Measurements from ENCODE around the gene ATXN1.

Gene ATXN1

GRCh38 chr6:16327777-16328325 lies 433.4 kb downstream of the ATXN1 start:
- Histone ChIP-seq H3K27me3 (replicated peaks) (no peaks in the 10 kb centered on the region), H3K36me3 (replicated peaks) (peaks cover 15% of the 10 kb centered on the region), H3K4me3 (ENCODE audit: low read depth, low read length) (no peak overlapping the region), H3K27ac (no peak overlapping the region)
- in situ Hi-C loops (cut with HindIII; ENCODE audit: low pct_ligation_motif_present, low sequenced_read_pairs) = no loop called here
- DNase-seq = no peak
- no peak for TF ChIP-seq CTCF (IDR thresholded peaks at IDR 0.05; ENCODE audit: low read depth, low read length, missing control alignments)

- no peaks in the 10 kb centered on the region for H3K27me3 ChIP-seq (replicated peaks)
- TF ChIP-seq CTCF (IDR thresholded peaks at IDR 0.05; ENCODE audit: low read depth, low read length, missing control alignments) = no peak
- H3K36me3 ChIP-seq (replicated peaks) = peaks cover 15% of the 10 kb centered on the region
- in situ Hi-C loops (cut with HindIII; ENCODE audit: low pct_ligation_motif_present, low sequenced_read_pairs) = no loop called here
- DNase-seq = no peak
- H3K27ac ChIP-seq = no peak overlapping the region
- H3K4me3 ChIP-seq (ENCODE audit: low read depth, low read length) = no peak overlapping the region
Measured at GRCh38 chr6:16326971-16327776, 434.1 kb downstream of the ATXN1 start.

- in situ Hi-C loops (cut with HindIII; ENCODE audit: low pct_ligation_motif_present, low sequenced_read_pairs) = no loop called here
- no peak for DNase-seq
- TF ChIP-seq CTCF (IDR thresholded peaks at IDR 0.05; ENCODE audit: low read depth, low read length, missing control alignments) = no peak
- Histone ChIP-seq H3K36me3 (replicated peaks) (peaks cover 15% of the 10 kb centered on the region), H3K4me3 (ENCODE audit: low read depth, low read length) (no peak overlapping the region), H3K27me3 (replicated peaks) (no peaks in the 10 kb centered on the region), H3K27ac (no peak overlapping the region)
Measured at GRCh38 chr6:16326531-16326930, 434.7 kb downstream of the ATXN1 start.

GRCh38 chr6:16324606-16325225 lies 436.5 kb downstream of the ATXN1 start:
- no peaks in the 10 kb centered on the region for H3K27me3 ChIP-seq (replicated peaks)
- H3K27ac ChIP-seq = no peak overlapping the region
- TF ChIP-seq CTCF (IDR thresholded peaks at IDR 0.05; ENCODE audit: low read depth, low read length, missing control alignments) = no peak
- H3K4me3 ChIP-seq (ENCODE audit: low read depth, low read length) = no peak overlapping the region
- H3K36me3 ChIP-seq (replicated peaks) = peaks cover 15% of the 10 kb centered on the region
- in situ Hi-C loops (cut with HindIII; ENCODE audit: low pct_ligation_motif_present, low sequenced_read_pairs) = no loop called here
- DNase-seq = peak; percentile 31

- H3K36me3 ChIP-seq (replicated peaks) = peaks cover 15% of the 10 kb centered on the region
- no peak for DNase-seq
- in situ Hi-C loops (cut with HindIII; ENCODE audit: low pct_ligation_motif_present, low sequenced_read_pairs) = no loop called here
- H3K4me3 ChIP-seq (ENCODE audit: low read depth, low read length) = no peak overlapping the region
- H3K27ac ChIP-seq = no peak overlapping the region
- H3K27me3 ChIP-seq (replicated peaks) = no peaks in the 10 kb centered on the region
- no peak for TF ChIP-seq CTCF (IDR thresholded peaks at IDR 0.05; ENCODE audit: low read depth, low read length, missing control alignments)
Measured at GRCh38 chr6:16324184-16324583, 437.1 kb downstream of the ATXN1 start.

Data from brain microvascular endothelial cell (primary cell).